ENCODE data around the gene SPATA3.

The SPATA3 gene

DNA sequence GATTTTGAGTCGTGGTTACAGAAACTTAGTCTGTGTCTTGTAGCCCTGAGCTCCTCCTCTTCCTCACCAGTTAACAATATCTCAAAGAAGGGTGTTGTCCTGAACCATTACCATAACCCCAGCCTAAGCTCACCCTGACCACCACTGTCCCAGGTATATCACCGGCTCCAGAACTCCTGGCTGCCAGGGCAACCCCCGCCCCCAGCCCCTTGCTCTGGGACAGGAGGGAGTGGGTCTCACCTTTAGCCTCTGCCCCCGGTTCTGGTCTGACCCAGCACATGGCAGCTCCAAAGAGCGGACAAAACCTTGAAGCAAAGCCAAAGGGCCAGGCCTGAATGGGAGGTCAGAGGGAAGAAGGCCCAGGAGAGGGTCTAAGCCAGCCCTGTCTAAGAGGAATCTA, 55.2 kb downstream of the SPATA3 start:
- no peak for DNase-seq

DNA sequence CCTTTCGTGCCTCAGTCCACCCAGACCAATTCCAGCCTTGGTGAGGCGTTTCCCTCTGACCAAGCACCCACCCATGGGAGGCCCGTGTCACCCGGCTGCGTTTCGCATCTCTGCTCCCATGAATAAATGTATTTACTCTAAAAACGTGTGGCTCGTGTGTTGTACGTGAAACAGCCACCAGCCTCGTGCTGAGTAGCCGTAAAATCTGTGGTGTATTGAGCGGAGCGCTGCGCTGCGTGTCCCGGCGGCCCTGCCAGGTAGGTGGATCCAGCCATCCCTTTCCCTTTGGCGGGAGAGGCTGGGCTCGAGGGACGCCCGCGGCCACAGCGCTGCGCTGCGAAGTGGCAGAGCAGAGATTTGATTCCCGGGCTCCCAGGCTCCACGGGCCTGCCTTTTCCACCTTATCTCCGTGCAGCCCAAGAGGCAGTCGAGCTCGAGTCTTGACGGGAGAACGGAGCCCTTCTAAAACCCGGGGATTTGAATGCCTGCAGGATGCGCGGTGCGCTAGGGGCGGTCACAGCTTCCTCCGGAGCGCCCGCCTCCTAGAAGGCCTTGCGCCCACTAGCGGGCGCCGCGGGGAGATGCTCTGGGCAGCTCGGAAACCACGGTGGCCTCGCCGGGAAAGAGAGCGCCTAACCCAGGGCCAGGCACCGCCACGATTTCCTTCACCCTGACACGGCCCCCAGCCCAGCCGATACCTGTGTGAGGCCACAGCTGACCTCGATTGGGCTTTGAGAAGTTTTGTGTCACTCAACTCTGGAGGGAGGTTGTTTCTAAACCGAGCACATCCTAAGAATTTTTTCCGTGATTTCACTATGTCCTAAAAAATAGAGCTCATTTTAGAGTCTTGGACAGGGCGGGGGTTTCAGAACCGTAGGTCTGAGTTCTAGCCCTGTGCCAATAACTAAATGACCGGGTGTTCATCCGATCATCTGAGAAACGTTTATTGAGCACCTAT, 56.9 kb downstream of the SPATA3 start:
- peak; percentile 79 for DNase-seq

DNA sequence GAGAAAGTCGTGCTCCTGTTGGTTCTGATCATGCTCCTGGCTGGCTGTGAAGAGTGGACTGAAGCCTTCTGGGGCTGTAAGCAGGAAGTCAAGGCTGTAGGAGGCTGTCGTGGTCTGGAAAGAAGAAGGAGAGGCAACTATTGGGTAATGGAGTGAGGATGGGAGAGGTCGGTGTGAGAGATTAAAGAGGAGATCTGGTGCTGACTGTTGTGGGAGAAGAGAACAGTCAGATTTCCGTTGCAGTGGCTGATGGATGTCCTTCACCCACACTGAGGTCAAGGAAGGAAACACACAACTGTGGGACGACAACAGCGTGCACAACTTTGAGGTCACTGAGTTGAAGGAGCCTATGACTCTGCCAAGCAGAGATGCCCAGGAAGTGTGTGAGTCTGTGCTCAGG, 57.9 kb downstream of the SPATA3 start:
- DNase-seq: no peak

DNA sequence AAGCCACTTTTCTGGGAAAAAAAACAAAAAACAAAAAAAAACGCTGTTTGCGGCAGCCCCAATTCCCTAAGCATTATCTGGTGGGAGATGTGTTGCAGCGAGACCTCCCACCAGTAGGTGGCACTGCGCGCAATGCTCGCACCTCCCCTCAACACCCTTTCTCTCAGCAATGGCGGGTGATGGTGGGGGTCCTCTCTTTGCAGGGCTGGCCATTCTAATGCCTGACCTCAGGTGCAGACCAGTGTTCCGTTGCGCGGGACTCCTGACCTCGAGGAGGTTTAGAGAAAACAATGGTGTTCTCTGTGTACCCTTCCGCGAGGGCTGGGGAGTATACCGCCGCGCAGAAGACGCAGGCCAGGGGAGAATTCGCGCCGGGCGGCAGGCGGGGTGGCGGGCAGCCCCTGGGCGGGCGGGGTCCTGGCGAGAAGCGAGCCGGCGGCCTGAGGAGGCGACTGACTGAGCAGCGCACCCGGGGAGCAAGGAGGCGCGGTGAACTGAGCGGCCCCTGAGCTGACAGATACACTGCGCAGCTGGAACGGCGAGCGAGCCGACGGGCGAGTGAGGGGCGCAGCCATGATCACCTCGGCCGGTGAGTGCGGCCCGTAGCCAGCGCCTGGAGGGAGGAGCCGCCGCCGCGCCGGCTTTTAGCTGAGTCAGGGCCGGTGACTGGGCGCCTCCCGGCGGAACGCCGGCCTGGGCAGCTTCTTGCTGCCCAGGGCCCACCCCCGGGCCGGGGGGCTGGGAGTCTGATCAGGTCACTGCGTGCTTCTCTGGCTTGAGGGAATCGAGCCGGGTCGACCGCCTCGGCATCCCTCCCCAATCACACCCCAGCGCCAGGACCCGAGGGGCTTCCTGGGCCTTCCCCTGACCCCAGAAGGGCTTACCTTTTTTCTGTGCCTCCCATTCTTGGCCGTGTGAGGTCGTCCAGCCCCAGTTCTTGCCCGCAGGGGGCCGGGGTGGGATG, 60.8 kb downstream of the SPATA3 start, which contains the start of gene PSMD1:
PSMD1 (plus strand) TSS at position 415 of the 964 bp plus-strand sequence; CDS start at position 574, 159 bp downstream.
- DNase-seq: peak; percentile 90

DNA sequence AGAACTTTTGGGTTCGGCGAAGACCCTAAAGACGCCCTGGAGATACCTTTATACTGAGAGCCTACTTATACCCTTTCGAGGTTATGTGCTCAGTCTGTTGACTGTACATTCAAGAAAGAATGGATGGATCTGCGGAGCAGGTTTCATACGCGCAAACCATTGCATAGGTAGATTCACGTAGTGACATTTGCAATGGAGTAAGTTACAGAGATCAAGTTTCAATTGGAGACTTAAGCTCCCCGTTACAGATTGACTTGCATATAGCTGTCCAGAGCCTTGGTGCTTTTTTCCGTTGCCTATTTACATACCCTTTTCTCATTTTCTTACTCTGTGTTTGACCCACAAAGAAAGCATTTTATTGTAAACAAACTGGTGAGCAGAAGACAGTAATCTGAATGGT, 61.7 kb downstream of the SPATA3 start:
- no peak for DNase-seq
